A673 (cell line): Measurements from ENCODE around the gene NTF3. TPM values are rescaled to one million over a fixed set of nuclear protein-coding genes. Genes with fewer than 3 reads are reported as not detected.
"Not testable (repeated sequence)": the region's sequence is repeated elsewhere in the genome, so short reads cannot be mapped to it uniquely, and the experiment has no call there.

Experiments used
- BruUV-seq: library from RNA; stranded (reverse); fragments of 400-500 nt; replicated peaks from 2 replicates; lab custom pipeline; 2021; lab: Mats Ljungman, UMichigan
- CTCF ChIA-PET: fragments of 300-600 bp; sonication (Branson Sonifier 250); formaldehyde crosslinking; loops from one replicate; lab custom pipeline; 2022; ENCODE audit warnings: antibody characterized with exemption; lab: Charles Lee
- POLR2A ChIA-PET: fragments of 300-600 bp; sonication (Branson Sonifier 250); formaldehyde crosslinking; loops from one replicate; lab custom pipeline; 2022; ENCODE audit warnings: antibody characterized with exemption; ENCODE audit not compliant: low non-redundant PET; lab: Charles Lee
- DNase-seq: peaks from one replicate; pipeline ENCODE4 v3.0.0-alpha.2; 2015; ENCODE audit warnings: low spot score
- H3K27ac ChIP-seq: fragments of 200-600 bp; sonication (generic); 2 replicates; pipeline ENCODE4 v1.5.1; 2016; ENCODE audit warnings: mixed run types, low read depth, mild to moderate bottlenecking, mixed read lengths, antibody characterized with exemption, low read length; ENCODE audit not compliant: poor library complexity, severe bottlenecking
- H3K27me3 ChIP-seq: fragments of 200-600 bp; sonication (generic); replicated peaks from 2 replicates; pipeline ENCODE4 v1.6.1; 2017; ENCODE audit warnings: mixed run types, low read depth, mild to moderate bottlenecking, mixed read lengths, antibody characterized with exemption, low read length; ENCODE audit not compliant: insufficient read depth, poor library complexity
- H3K36me3 ChIP-seq: fragments of 200-600 bp; sonication (generic); 2 replicates; pipeline ENCODE4 v1.6.1; 2016; ENCODE audit warnings: mixed run types, mild to moderate bottlenecking, mixed read lengths, antibody characterized with exemption, low read length; ENCODE audit not compliant: insufficient read depth, poor library complexity, severe bottlenecking
- H3K4me1 ChIP-seq: fragments of 200-600 bp; sonication (generic); 2 replicates; pipeline ENCODE4 v1.6.1; 2017; ENCODE audit warnings: mixed run types, mild to moderate bottlenecking, mixed read lengths, antibody characterized with exemption, low read length; ENCODE audit not compliant: insufficient read depth, poor library complexity, severe bottlenecking
- H3K4me3 ChIP-seq: fragments of 200-600 bp; sonication (generic); 2 replicates; pipeline ENCODE4 v1.5.1; 2016; ENCODE audit warnings: low read depth, mixed run types, mild to moderate bottlenecking, mixed read lengths, low read length; ENCODE audit not compliant: poor library complexity, severe bottlenecking
- H3K9me3 ChIP-seq: fragments of 200-600 bp; sonication (generic); 2 replicates; pipeline ENCODE4 v1.6.1; 2016; ENCODE audit warnings: mixed run types, low read depth, mild to moderate bottlenecking, mixed read lengths, antibody characterized with exemption, low read length; ENCODE audit not compliant: poor library complexity, severe bottlenecking
- CTCF ChIP-seq: fragments of 300-800, 200-600 bp; sonication (generic); conservative IDR thresholded peaks from 2 replicates; pipeline ENCODE4 v1.5.1; 2017; ENCODE audit warnings: low read depth, mild to moderate bottlenecking, antibody characterized with exemption, low read length, moderate library complexity, mixed read lengths
- EZH2 ChIP-seq: fragments of 200-600 bp; sonication (generic); IDR thresholded peaks from 2 replicates; pipeline ENCODE4 v1.6.1; 2017; ENCODE audit warnings: borderline replicate concordance, low read depth, mild to moderate bottlenecking, mixed read lengths, antibody characterized with exemption, low read length; ENCODE audit not compliant: poor library complexity, severe bottlenecking
- intact Hi-C: fragments of 100-400 bp; cut with micrococcal nuclease; formaldehyde crosslinking; loops from one replicate; pipeline ENCODE4 v1.10.0; 2022; ENCODE audit not compliant: unreplicated experiment
- total RNA-seq: library from RNA; stranded (reverse); gene quantifications from 2 replicates; pipeline ENCODE4 v1.2.3, GENCODE V29; 2021

The NTF3 gene
- total RNA-seq, 1 experiment from 2014 or later = not detected

- CTCF ChIA-PET = no interaction called here
- intact Hi-C loops = no loop called here
- H3K36me3 ChIP-seq = no peaks in the 10 kb centered on the region
- no TSS peak for BruUV-seq
- no peaks in the 10 kb centered on the region for H3K9me3 ChIP-seq
- no peak for DNase-seq
- H3K4me3 ChIP-seq = no peak overlapping the region
- H3K4me1 ChIP-seq = no peaks in the 10 kb centered on the region
- H3K27me3 ChIP-seq = peaks cover 36% of the 10 kb centered on the region
- H3K27ac ChIP-seq = no peak overlapping the region
- TF ChIP-seq EZH2 (no peak), CTCF (no peak)
- POLR2A ChIA-PET = no interaction called here
Observed at GRCh38 chr12:5535541-5535940, 103.6 kb downstream of the NTF3 start.

- DNase-seq, POLR2A ChIA-PET, H3K4me1 ChIP-seq, H3K27ac ChIP-seq, H3K9me3 ChIP-seq, intact Hi-C loops, BruUV-seq, CTCF ChIA-PET, H3K4me3 ChIP-seq, H3K36me3 ChIP-seq: not testable (repeated sequence)
- H3K27me3 ChIP-seq = peaks cover 20% of the 10 kb centered on the region
Observed at GRCh38 chr12:5537026-5537615, 105.2 kb downstream of the NTF3 start.

GRCh38 chr12:5537771-5538170, 105.9 kb downstream of the NTF3 start:
- CTCF ChIA-PET = no interaction called here
- DNase-seq = no peak
- POLR2A ChIA-PET = no interaction called here
- Histone ChIP-seq H3K4me3 (no peak overlapping the region), H3K4me1 (no peaks in the 10 kb centered on the region), H3K27ac (no peak overlapping the region), H3K9me3 (no peaks in the 10 kb centered on the region), H3K36me3 (no peaks in the 10 kb centered on the region), H3K27me3 (peaks cover 14% of the 10 kb centered on the region)
- intact Hi-C loops = no loop called here
- no TSS peak for BruUV-seq
- TF ChIP-seq EZH2 (no peak), CTCF (no peak)
